ENCODE measurements around the gene SEC24D. TPM values are rescaled to one million over a fixed set of nuclear protein-coding genes. Genes with fewer than 3 reads are reported as not detected.

Gene SEC24D
- total RNA-seq, 1 donor from 2014 or later, result 28.3 TPM

- DNase-seq (ENCODE audit: low read depth), result no peak
- no peak overlapping the region for H3K4me3 ChIP-seq (ENCODE audit: low read depth, low read length)
- peak; percentile 62 for TF ChIP-seq CTCF (conservative IDR thresholded peaks at IDR 0.05; ENCODE audit: low read depth, low read length)
Observed at GRCh38 chr4:118682928-118683327, 153.0 kb downstream of the SEC24D start.

GRCh38 chr4:118680808-118681207 is 155.1 kb downstream of the SEC24D start:
- no peak for TF ChIP-seq CTCF (conservative IDR thresholded peaks at IDR 0.05; ENCODE audit: low read depth, low read length)
- H3K4me3 ChIP-seq (ENCODE audit: low read depth, low read length), result no peak overlapping the region
- no peak for DNase-seq (ENCODE audit: low read depth)

GRCh38 chr4:118676128-118676527 is 159.8 kb downstream of the SEC24D start:
- no peak for DNase-seq (ENCODE audit: low read depth)
- no peak overlapping the region for H3K4me3 ChIP-seq (ENCODE audit: low read depth, low read length)
- no peak for TF ChIP-seq CTCF (conservative IDR thresholded peaks at IDR 0.05; ENCODE audit: low read depth, low read length)

Other genes with a start within 250 kb of the SEC24D start
- 21.1 and 55.5 TPM in 2 replicates for gene METTL14, start 150.7 kb downstream of the SEC24D start, total RNA-seq
- gene SYNPO2, start 52.7 kb upstream of the SEC24D start, total RNA-seq, result 0.40 and 0.43 TPM in 2 replicates